GM12891 (cell line): ENCODE measurements around the gene CBFA2T3.

ENCODE experiments used
- PAX5 ChIP-seq: IDR thresholded peaks from 2 replicates; pipeline ENCODE4 v1.6.1; 2011; ENCODE audit warnings: low read length, moderate library complexity, mild to moderate bottlenecking; ENCODE audit not compliant: insufficient read depth, severe bottlenecking
- POLR2A ChIP-seq: IDR thresholded peaks from 2 replicates; pipeline ENCODE4 v1.6.1; 2011; ENCODE audit warnings: low read depth, low read length, control low read depth
- POLR2AphosphoS5 ChIP-seq: IDR thresholded peaks from 2 replicates; pipeline ENCODE4 v1.6.1; 2011; ENCODE audit warnings: low read depth, low read length, control low read depth
- SPI1 ChIP-seq: IDR thresholded peaks from 2 replicates; pipeline ENCODE4 v1.6.1; 2011; ENCODE audit warnings: low read depth, low read length, control low read depth
- TAF1 ChIP-seq: IDR thresholded peaks from 2 replicates; pipeline ENCODE4 v1.6.1; 2011; ENCODE audit warnings: low read depth, low read length, control low read depth

DNA sequence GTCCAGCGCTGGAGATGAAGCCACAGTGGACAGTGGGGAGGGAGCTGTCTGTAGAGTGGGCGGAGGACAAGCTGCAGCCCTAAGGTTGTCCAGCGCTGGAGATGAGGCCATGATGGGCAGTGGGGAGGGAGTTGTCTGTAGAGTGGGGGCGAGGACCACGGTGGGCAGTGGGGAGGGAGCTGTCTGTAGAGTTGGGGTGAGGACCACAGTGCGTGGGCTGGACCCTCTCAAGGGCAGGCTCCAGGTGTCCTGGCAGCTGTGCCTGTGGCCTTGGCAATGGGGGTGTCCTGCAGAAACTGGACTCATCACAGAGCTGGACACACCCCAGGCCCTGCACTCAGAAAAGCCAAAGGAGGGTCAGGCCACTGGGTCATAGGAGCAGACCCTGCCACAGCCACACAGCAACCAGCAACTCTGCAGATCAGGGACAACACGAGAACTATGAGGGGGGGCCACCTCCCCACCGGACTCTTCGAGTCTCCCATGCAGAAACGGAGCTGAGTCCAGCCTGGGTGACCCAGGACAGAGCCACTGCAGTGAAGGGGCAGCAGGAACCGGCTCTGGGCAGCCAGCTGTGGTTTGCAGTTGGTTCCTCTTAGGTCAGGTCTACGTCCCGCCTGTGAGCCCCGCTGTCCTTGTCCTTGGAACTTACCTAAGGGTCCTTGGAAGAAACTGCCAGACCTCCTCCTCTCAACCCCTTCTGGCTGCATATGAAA, 33.4 kb upstream of the CBFA2T3 start:
- TF ChIP-seq POLR2AphosphoS5 (no peak), POLR2A (no peak), SPI1 (no peak), TAF1 (no peak), PAX5 (no peak)
